ENCODE measurements around the gene SMG6. TPM values are rescaled to one million over a fixed set of nuclear protein-coding genes. Genes with fewer than 3 reads are reported as not detected.

SMG6 gene
- total and polyA plus RNA-seq, 8 donors: 8.4 to 19.8 (median 12.1) TPM

DNA sequence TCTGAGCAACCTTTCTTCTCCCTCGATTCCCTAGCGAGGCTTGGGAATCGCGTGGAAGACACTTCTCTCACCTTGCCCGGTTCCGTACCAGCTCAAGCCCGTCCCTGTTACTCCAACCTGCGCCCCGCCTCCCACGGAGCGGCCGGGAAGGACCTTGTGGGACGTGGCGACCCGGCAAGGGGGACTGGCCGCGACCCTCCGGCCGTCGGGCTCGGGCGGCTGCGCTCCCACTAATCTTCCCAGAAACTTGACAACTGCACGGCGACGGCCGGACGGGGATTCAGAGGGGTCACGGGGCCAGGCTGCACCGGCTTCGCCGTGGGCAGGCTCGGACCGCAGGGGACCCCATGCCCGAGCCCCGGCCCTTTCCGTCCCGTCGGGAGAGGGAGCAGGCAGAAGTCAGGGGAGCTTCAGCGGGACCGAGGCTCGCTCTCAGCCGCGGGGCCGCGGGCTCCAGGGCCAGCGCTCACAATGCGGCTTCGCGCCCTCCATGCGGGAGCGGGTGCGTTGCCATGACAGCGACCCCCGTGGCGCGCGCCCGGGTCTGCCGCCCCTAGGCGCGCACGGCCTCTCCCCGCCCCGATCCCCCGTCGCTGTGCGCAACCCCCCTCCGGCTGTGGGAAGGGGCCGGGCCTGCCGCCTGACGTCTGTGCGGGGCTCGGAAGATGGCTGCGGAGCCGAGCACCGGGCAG, 33.4 kb upstream of the SMG6 start, which contains the start of gene SGSM2:
SGSM2 (plus strand) TSS at position 650 of the 692 bp plus-strand sequence. CDS start 188 bp downstream, outside the sequence.
- peaks cover 10 to 12% (median 11%) of the 10 kb centered on the region in 3 donors for H3K4me1 ChIP-seq
- peak; percentile 55 to 74 (median 59) for ATAC-seq
- 1% methylated on average over 57 to 77 of the region's 77 CpGs for WGBS, 2 donors
- H3K27me3 ChIP-seq: no peaks in the 10 kb centered on the region
- peak within 1 kb of the TSS; percentile 68 to 86 (median 77) for H3K27ac ChIP-seq
- intact Hi-C loops (cut with DNase I): no loop called here
- DNase-seq: peak; percentile 41 to 87 (median 68)
- peaks cover 4 to 24% (median 21%) of the 10 kb centered on the region in 3 donors for H3K36me3 ChIP-seq
- no peak for FAIRE-seq
- no peaks in the 10 kb centered on the region for H3K9me3 ChIP-seq
- peak within 1 kb of the TSS; percentile 69 to 93 (median 88) for H3K4me3 ChIP-seq
- TF ChIP-seq, protein P1, sequence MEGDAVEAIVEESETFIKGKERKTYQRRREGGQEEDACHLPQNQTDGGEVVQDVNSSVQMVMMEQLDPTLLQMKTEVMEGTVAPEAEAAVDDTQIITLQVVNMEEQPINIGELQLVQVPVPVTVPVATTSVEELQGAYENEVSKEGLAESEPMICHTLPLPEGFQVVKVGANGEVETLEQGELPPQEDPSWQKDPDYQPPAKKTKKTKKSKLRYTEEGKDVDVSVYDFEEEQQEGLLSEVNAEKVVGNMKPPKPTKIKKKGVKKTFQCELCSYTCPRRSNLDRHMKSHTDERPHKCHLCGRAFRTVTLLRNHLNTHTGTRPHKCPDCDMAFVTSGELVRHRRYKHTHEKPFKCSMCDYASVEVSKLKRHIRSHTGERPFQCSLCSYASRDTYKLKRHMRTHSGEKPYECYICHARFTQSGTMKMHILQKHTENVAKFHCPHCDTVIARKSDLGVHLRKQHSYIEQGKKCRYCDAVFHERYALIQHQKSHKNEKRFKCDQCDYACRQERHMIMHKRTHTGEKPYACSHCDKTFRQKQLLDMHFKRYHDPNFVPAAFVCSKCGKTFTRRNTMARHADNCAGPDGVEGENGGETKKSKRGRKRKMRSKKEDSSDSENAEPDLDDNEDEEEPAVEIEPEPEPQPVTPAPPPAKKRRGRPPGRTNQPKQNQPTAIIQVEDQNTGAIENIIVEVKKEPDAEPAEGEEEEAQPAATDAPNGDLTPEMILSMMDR (IDR thresholded peaks at IDR 0.05): no peak

DNA sequence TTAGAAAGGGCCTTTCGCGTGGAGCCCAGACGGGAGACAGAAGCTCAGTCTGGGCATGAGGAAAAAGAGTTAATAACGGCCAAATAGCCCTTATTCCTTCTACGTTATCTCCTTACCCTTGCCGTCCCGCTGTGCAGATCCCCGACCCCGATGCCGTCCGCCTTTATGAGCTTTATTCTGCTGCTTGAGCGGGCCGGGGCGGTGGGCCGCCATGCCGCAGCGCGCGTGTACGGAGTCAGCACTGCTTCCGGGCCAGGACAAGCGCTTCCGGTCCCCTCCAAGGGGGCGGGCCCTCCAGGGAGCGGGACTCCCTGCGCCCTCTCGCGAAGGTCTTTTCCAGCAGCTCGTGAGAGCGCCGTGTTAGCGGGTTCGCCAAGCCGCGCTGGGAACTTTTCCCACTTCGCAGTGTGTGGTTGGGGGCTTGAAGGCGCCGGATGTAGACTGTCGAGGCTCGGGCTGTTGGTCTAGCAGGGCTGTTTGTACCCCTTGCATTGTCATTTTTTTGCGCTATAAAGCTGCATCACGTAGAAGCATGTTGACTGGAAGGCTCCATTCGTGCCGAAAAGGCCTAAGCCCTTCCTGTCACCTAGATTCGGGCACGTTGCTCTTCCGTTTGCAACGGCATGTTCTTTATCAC, 32.7 kb upstream of the SMG6 start, which contains the start of gene TSR1:
TSR1 (minus strand) TSS at position 243 of the 637 bp plus-strand sequence; CDS start at position 213, 30 bp downstream.
- peak; percentile 92 to 97 (median 94) for ATAC-seq
- Histone ChIP-seq H3K27me3 (no peaks in the 10 kb centered on the region), H3K9me3 (no peaks in the 10 kb centered on the region), H3K27ac (peak within 1 kb of the TSS; percentile 68 to 86 (median 77)), H3K4me3 (peak within 1 kb of the TSS; percentile 69 to 93 (median 88)), H3K4me1 (peaks cover 10 to 12% (median 11%) of the 10 kb centered on the region in 3 donors), H3K36me3 (peaks cover 4 to 31% (median 24%) of the 10 kb centered on the region in 3 donors)
- DNase-seq: peak; percentile 87 to 96 (median 90)
- peak; percentile 5 for FAIRE-seq
- intact Hi-C loops (cut with DNase I): no loop called here
- TF ChIP-seq, protein P1 (IDR thresholded peaks at IDR 0.05): no peak
- WGBS, 2 donors: 0 to 1% methylated on average over 47 to 48 of the region's 48 CpGs

DNA sequence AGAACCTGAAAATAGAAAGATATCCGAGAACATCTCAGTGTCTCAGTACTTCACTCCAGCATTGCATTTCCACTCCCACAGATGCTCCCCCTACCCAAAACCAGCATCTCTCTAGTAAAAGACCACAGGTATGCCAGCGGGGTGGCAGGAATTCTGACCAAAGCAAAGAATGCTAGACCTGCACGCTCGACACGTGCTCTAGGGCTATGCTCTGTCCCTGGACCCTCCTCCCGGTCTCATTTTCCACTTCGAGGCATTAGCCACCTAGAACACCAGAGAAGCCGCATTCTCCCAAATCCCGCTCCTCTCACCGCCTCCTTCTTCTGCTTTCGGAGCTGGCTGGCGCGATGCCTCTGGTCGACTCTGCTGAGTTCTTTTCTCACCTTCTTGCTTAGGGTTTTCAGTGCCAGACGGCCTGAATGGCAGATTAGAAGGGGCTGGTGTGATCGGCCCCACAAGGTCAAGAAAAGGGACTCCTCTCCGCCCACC, 32.2 kb upstream of the SMG6 start:
- Histone ChIP-seq H3K9me3 (no peaks in the 10 kb centered on the region), H3K27me3 (no peaks in the 10 kb centered on the region), H3K36me3 (peaks cover 4 to 37% (median 24%) of the 10 kb centered on the region in 3 donors), H3K4me3 (peak overlapping the region; percentile 69 to 93 (median 88)), H3K4me1 (peaks cover 10 to 12% (median 11%) of the 10 kb centered on the region in 3 donors), H3K27ac (peak overlapping the region in 2 of 4 donors; percentile 73 to 86)
- TF ChIP-seq, protein P1 (IDR thresholded peaks at IDR 0.05): no peak
- ATAC-seq (no peak), DNase-seq (peak in 3 of 6 donors; percentile 9 to 48 (median 37)), FAIRE-seq (no peak)
- WGBS, 2 donors: 1 to 3% methylated on average over 17 of the region's 17 CpGs
- intact Hi-C loops (cut with DNase I): no loop called here

DNA sequence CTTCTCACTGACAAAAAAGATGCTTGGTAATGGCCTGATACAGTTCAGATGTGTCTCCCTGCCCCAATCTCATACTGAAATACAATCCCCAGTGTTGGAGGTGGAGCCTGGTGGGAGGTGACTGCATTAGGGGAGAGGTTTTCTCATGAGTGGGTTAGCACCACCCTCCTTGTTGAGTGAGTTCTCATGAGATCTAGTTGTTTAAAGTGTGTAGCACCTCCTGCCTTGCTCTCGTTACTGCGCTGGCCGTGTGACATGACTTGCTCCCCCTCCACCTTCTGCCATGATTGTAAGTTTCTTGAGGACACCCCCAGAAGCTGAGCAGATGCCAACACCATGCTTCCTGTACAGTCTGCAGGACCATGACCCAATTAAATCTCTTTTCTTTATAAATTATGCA, 27.7 kb upstream of the SMG6 start:
- Histone ChIP-seq H3K9me3 (no peaks in the 10 kb centered on the region), H3K27ac (no peak overlapping the region), H3K27me3 (no peaks in the 10 kb centered on the region), H3K4me3 (no peak overlapping the region), H3K4me1 (peaks cover 10 to 12% (median 11%) of the 10 kb centered on the region in 3 donors), H3K36me3 (peaks cover 4 to 63% (median 24%) of the 10 kb centered on the region in 3 donors)
- DNase-seq: no peak
- intact Hi-C loops (cut with DNase I): no loop called here
- no peak for ATAC-seq
- 50 to 90% methylated on average over 3 of the region's 3 CpGs for WGBS, 2 donors
- FAIRE-seq: no peak
- TF ChIP-seq, protein P1 (IDR thresholded peaks at IDR 0.05): no peak
